SJSA1 (cell line): ENCODE results near the gene SLC2A13. TPM values are rescaled to one million over a fixed set of nuclear protein-coding genes. Genes with fewer than 3 reads are reported as not detected.
"Not testable (repeated sequence)": the region's sequence is repeated elsewhere in the genome, so short reads cannot be mapped to it uniquely, and the experiment has no call there.

Experiments used
- DNase-seq, 2 experiments: peaks; one replicate each; pipeline ENCODE4 v3.0.0-alpha.2; 2015 to 2020; ENCODE audit warnings: low spot score in 2 of 2, low read depth in 1 of 2
- H3K27ac ChIP-seq: fragments of 250-450 bp; sonication (Bioruptor Pico); 2 replicates; pipeline ENCODE4 v1.5.1; 2020; ENCODE audit warnings: mild to moderate bottlenecking, moderate library complexity
- H3K27me3 ChIP-seq: fragments of 250-450 bp; sonication (Bioruptor Pico); replicated peaks from 2 replicates; pipeline ENCODE4 v1.5.1; 2020; ENCODE audit warnings: mild to moderate bottlenecking, moderate library complexity
- H3K36me3 ChIP-seq: fragments of 250-450 bp; sonication (Bioruptor Pico); 2 replicates; pipeline ENCODE4 v1.5.1; 2020; ENCODE audit warnings: mild to moderate bottlenecking
- H3K4me1 ChIP-seq: fragments of 250-450 bp; sonication (Bioruptor Pico); replicated peaks from 2 replicates; pipeline ENCODE4 v1.6.1; 2021; ENCODE audit warnings: mild to moderate bottlenecking
- H3K4me3 ChIP-seq: fragments of 250-450 bp; sonication (Bioruptor Pico); 2 replicates; pipeline ENCODE4 v1.5.1; 2020; ENCODE audit warnings: mild to moderate bottlenecking
- H3K9me3 ChIP-seq: fragments of 250-450 bp; sonication (Bioruptor Pico); replicated peaks from 2 replicates; pipeline ENCODE4 v1.5.1; 2020; ENCODE audit warnings: mild to moderate bottlenecking
- total RNA-seq: library from RNA; depleted of rRNA; stranded (reverse); fragments of >200 nt; shearing (Covaris generic); gene quantifications from 2 replicates; pipeline ENCODE4 v1.2.3, GENCODE V29; 2014

Gene SLC2A13
- total RNA-seq, 1 experiment from 2014 or later, result 2.9 TPM

DNA sequence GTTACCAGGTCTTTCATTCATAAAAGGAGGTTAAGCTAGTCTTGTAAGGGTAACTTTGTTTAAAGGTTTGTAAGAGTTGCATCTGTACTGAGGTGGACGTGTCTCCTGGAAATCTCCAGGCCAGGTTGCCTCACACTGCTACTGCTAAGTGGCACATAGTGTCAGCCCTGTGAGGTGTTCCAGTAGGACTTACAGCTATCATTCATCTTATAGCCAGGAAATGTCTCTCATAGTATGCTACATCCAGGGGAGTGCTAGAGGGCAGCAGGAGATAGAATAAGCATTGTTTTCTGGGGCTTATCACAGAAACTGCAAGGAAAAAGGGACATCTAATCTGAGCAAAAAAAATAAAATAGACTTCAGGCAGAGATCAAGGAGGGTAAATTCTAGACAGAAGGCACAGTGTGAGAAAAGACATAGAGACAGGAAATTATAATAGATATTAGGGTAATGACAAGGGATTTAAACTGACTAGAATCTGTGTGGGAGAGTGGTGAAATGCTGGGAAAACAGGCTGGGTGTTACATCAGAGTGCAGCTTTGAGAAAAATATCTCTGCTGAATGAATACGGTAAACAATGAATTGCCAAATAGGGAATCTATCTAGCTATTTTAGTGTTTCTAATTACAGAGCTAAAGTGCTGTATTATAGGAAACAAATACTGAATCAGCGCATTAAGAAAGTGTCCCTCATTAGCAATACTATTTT is 281.2 kb downstream of the SLC2A13 start:
- H3K36me3 ChIP-seq, result no peaks in the 10 kb centered on the region
- H3K4me3 ChIP-seq, result no peak overlapping the region
- no peaks in the 10 kb centered on the region for H3K9me3 ChIP-seq
- no peaks in the 10 kb centered on the region for H3K4me1 ChIP-seq
- DNase-seq, result no peak
- no peaks in the 10 kb centered on the region for H3K27me3 ChIP-seq
- no peak overlapping the region for H3K27ac ChIP-seq

- DNase-seq, result no peak
These were observed 289.2 kb downstream of the SLC2A13 start for GRCh38 chr12:39816671-39817185.

DNA sequence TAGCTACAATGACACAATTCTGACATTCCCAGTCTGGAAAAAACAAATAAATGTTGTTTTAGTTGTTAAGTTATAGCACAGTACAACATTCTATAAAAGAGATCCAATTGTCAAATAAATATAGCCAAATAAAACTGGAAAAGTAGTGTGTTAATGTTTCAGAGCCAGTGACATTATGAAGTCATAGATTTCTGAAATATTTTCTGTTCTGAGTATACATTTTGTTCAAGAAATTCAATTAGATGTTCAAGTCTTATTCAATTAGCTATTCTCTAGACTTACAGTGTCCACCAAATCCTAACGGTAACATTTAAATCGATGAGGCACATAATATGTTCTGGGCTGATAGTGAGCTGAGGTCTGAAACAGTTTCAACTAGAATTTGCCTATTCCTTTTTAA is 290.1 kb downstream of the SLC2A13 start:
- no peaks in the 10 kb centered on the region for H3K9me3 ChIP-seq
- H3K27ac ChIP-seq, result no peak overlapping the region
- DNase-seq, result no peak
- no peaks in the 10 kb centered on the region for H3K36me3 ChIP-seq
- H3K4me3 ChIP-seq, result no peak overlapping the region
- H3K27me3 ChIP-seq, result no peaks in the 10 kb centered on the region
- H3K4me1 ChIP-seq, result no peaks in the 10 kb centered on the region

More at GRCh38 chr12:39816671-39817185, 289.2 kb downstream of the SLC2A13 start:
- Histone ChIP-seq H3K27me3 (no peaks in the 10 kb centered on the region), H3K36me3 (no peaks in the 10 kb centered on the region), H3K4me3 (no peak overlapping the region), H3K9me3 (no peaks in the 10 kb centered on the region), H3K27ac (no peak overlapping the region), H3K4me1 (no peaks in the 10 kb centered on the region)

DNA sequence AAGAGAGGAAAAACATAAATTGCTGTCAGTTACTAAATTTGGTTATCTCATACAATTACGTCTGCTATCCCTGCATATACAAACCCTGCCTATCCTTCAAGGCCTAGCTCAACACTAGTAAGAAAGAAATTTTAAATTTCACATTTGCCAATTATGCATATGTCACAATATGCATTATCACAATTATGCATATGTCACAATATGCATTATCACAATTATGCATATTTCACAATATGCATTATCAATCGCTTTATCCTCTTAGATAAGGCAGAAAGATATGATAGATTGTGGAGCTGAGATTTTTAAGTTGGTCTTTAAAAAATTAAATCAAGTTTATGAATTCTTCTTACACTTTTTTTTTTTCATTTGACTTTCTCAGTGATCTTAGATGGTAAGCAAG is 291.3 kb downstream of the SLC2A13 start:
- no peaks in the 10 kb centered on the region for H3K27me3 ChIP-seq
- H3K4me3 ChIP-seq, result no peak overlapping the region
- H3K27ac ChIP-seq, result no peak overlapping the region

DNA sequence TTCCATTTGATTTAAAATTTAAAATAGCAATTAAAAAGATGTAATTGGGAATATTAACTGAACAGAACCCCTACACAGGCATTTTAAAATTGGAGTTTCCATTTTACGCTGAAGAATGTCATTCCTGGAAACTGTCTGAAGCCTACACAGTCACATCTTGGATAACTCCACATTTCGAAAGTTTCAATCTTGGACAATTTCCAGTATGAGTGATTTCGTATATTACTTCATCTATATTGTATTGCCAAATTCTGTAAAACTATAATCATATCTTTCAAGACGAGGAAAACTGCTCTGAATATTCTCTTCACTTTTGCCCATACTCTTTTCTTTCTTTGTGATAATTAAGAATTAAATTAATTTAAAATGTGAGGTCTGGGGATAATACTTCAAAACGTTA is 292.1 kb downstream of the SLC2A13 start:
- DNase-seq, result no peak
- H3K4me1 ChIP-seq, result no peaks in the 10 kb centered on the region

More for the DNA sequence above, 291.3 kb downstream of the SLC2A13 start:
- Histone ChIP-seq H3K4me1 (no peaks in the 10 kb centered on the region), H3K9me3 (no peaks in the 10 kb centered on the region), H3K36me3 (no peaks in the 10 kb centered on the region)
- DNase-seq, result no peak

GRCh38 chr12:39812456-39812855 is 293.4 kb downstream of the SLC2A13 start:
- not testable (repeated sequence) for H3K27me3 ChIP-seq, DNase-seq, H3K4me1 ChIP-seq, H3K36me3 ChIP-seq, H3K27ac ChIP-seq, H3K4me3 ChIP-seq, H3K9me3 ChIP-seq

More for the DNA sequence above, 292.1 kb downstream of the SLC2A13 start:
- Histone ChIP-seq H3K4me3 (no peak overlapping the region), H3K27me3 (no peaks in the 10 kb centered on the region), H3K9me3 (no peaks in the 10 kb centered on the region), H3K27ac (no peak overlapping the region), H3K36me3 (no peaks in the 10 kb centered on the region)

DNA sequence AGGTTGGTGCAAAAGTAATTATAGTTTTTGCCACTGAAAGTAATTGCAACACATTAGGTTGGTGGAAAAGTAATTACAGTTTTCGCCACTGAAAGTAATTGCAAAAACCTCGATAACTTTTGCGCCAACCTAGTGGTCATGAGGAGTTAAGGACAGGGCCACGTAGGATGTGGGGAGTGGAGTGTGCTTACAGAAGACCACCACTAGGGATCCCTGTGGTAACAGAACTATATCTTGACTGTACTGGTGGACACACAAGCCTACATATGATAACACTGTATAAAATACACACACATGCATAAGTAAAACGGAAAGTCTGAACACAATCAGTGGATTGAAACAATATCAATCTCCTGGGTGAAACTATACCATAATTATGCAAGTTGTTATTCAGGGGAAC is 298.8 kb downstream of the SLC2A13 start:
- DNase-seq, result no peak
- no peaks in the 10 kb centered on the region for H3K36me3 ChIP-seq
- no peaks in the 10 kb centered on the region for H3K9me3 ChIP-seq
- H3K4me3 ChIP-seq, result no peak overlapping the region
- H3K27ac ChIP-seq, result no peak overlapping the region
- no peaks in the 10 kb centered on the region for H3K27me3 ChIP-seq
- H3K4me1 ChIP-seq, result no peaks in the 10 kb centered on the region

- Histone ChIP-seq H3K9me3 (no peaks in the 10 kb centered on the region), H3K27ac (no peak overlapping the region), H3K36me3 (no peaks in the 10 kb centered on the region), H3K27me3 (no peaks in the 10 kb centered on the region), H3K4me1 (no peaks in the 10 kb centered on the region), H3K4me3 (no peak overlapping the region)
- DNase-seq, result no peak
These were observed 300.2 kb downstream of the SLC2A13 start for GRCh38 chr12:39805651-39806050.

GRCh38 chr12:39804898-39805297 is 301.0 kb downstream of the SLC2A13 start:
- H3K4me3 ChIP-seq, result no peak overlapping the region
- H3K36me3 ChIP-seq, result no peaks in the 10 kb centered on the region
- no peaks in the 10 kb centered on the region for H3K9me3 ChIP-seq
- no peak for DNase-seq
- no peaks in the 10 kb centered on the region for H3K4me1 ChIP-seq
- no peak overlapping the region for H3K27ac ChIP-seq
- no peaks in the 10 kb centered on the region for H3K27me3 ChIP-seq

DNA sequence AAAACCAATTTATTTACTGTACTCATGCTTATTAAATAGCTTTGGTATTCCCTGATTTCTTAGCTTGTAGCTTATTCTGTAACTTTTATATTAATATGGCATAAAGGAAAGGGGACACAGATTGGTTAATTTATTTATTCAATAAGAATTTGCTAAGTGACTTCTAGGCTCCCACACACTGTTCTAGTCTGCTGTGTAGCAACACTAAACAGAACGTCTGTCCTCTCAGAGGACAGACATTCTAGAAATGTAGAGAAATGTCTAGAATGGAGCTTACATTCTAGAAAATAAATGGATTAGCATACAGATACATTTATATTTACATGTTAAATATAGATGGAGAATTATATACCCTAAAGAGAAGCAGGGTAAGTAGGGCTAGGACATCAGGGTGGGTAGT is 301.4 kb downstream of the SLC2A13 start:
- DNase-seq, result no peak
- Histone ChIP-seq H3K4me1 (no peaks in the 10 kb centered on the region), H3K9me3 (no peaks in the 10 kb centered on the region), H3K4me3 (no peak overlapping the region), H3K27me3 (no peaks in the 10 kb centered on the region), H3K36me3 (no peaks in the 10 kb centered on the region), H3K27ac (no peak overlapping the region)

GRCh38 chr12:39803151-39803550 is 302.7 kb downstream of the SLC2A13 start:
- H3K9me3 ChIP-seq, result no peaks in the 10 kb centered on the region
- no peaks in the 10 kb centered on the region for H3K4me1 ChIP-seq
- H3K4me3 ChIP-seq, result no peak overlapping the region
- DNase-seq, result no peak
- H3K27ac ChIP-seq, result no peak overlapping the region
- no peaks in the 10 kb centered on the region for H3K36me3 ChIP-seq
- H3K27me3 ChIP-seq, result no peaks in the 10 kb centered on the region

DNA sequence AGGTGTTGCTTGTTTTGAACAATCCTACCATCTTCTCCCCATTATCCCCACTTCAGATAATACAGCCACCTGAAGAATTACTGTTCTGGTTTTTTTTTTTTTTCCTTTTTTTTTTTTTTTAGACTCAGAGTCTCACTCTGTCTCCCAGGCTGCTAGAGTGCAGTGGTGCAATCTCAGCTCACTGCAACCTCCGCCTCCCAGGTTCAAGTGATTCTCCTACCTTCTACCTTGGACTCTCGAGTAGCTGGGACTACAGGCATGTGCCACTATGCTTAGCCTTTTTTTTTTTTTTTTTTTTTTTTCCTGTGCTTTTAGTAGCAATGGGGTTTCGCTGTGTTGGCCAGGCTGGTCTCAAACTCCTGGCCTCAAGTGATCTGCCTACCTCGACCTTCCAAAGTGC is 306.9 kb downstream of the SLC2A13 start:
- Histone ChIP-seq H3K27ac (no peak overlapping the region), H3K4me1 (no peaks in the 10 kb centered on the region), H3K27me3 (no peaks in the 10 kb centered on the region), H3K4me3 (no peak overlapping the region), H3K36me3 (no peaks in the 10 kb centered on the region), H3K9me3 (no peaks in the 10 kb centered on the region)
- DNase-seq, result no peak

- no peak overlapping the region for H3K27ac ChIP-seq
- no peaks in the 10 kb centered on the region for H3K9me3 ChIP-seq
- H3K36me3 ChIP-seq, result no peaks in the 10 kb centered on the region
- H3K4me3 ChIP-seq, result no peak overlapping the region
- no peaks in the 10 kb centered on the region for H3K27me3 ChIP-seq
- no peak for DNase-seq
- H3K4me1 ChIP-seq, result no peaks in the 10 kb centered on the region
These were observed 307.5 kb downstream of the SLC2A13 start for GRCh38 chr12:39798429-39798828.

GRCh38 chr12:39795481-39795880 is 310.4 kb downstream of the SLC2A13 start:
- Histone ChIP-seq H3K4me1 (no peaks in the 10 kb centered on the region), H3K36me3 (no peaks in the 10 kb centered on the region), H3K4me3 (no peak overlapping the region), H3K9me3 (no peaks in the 10 kb centered on the region), H3K27ac (no peak overlapping the region), H3K27me3 (no peaks in the 10 kb centered on the region)
- DNase-seq, result no peak

- H3K27ac ChIP-seq, result no peak overlapping the region
- no peaks in the 10 kb centered on the region for H3K4me1 ChIP-seq
- no peak for DNase-seq
- no peaks in the 10 kb centered on the region for H3K9me3 ChIP-seq
- H3K4me3 ChIP-seq, result no peak overlapping the region
- no peaks in the 10 kb centered on the region for H3K27me3 ChIP-seq
- H3K36me3 ChIP-seq, result no peaks in the 10 kb centered on the region
These were observed 312.9 kb downstream of the SLC2A13 start for GRCh38 chr12:39792938-39793337.
